Measurements from ENCODE around the gene MOB2.
"Not testable (repeated sequence)": the region's sequence is repeated elsewhere in the genome, so short reads cannot be mapped to it uniquely, and the experiment has no call there.

The MOB2 gene

DNA sequence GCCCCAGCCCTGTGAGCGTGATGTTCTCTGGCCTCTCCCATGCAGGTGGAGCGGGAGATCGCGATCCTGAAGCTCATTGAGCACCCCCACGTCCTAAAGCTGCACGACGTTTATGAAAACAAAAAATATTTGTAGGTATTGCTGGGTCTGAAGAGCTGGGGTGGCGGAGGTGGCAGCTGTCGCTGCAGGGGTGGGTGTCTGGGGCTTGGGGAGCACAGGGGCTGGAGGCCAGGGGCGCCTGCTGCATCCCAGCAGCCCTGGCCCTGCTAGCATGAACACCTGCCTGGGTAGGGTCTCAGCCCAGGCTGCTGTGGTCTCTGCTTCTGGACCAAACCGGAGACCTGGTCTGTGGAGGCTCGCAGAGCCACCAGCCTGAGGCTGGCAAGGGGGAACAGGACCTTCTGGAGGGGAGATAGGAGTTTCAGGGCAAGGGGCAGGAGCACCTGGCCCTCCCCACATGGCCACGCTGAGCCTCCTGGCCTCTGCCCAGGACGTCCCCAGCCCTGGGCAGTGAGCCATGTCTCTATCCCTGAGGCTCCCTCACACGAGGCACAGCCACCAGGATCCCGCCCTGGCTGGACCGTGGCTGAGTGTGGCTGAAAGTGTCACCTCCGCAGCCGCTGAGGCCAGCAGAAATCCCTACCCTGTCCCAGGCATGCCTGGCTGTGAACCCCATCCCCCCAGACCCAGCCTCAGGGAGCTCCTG lies 48.2 kb downstream of the MOB2 start:
- DNase-seq: no peak

DNA sequence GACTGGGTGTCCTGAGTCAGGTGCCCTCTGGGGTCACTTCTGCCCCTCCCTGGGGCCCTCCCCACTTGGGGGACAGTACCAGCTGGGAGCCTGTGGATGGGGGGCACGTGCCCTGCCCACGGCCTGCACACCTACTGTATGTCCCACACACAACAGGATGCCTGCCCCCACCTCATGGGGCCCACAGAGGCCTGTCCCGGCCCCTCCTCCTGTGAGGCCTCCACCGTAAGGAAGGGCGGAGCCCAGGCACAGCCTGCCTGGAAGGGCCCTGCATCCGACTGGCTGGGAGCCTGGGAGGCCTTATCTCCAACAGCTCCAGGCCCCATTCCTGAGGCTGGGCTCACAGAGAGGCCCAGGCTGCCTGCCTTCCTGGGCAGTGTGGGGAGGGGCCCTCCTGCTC lies 49.1 kb downstream of the MOB2 start:
- DNase-seq: no peak

DNA sequence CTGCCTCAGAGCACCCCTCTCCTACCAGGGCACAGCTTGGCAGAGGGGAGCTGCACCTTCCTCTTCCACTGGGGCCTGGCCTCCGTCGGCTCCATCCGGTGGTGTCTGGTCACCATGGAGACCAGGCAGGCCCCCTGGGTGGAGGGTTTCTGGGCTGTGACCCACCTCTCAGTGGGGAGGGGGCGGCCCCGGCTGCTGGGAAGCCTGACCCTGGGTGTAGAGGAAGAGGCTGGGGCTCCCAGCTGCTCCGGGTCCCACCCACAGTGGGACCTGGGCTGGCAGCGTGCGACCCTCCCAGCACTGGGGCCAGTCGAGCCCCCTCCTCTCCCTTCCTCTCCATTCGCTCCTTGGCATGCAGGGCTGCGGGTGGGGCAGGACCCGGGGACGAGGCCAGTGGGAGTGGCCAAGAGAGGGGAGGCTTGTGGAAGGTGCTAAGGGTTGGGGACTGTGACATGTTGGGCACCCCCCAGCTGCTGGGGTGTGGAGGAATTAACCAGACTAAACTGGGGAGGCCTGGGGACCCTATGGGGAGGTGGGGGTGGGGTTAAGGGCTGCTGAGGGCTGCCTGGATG lies 50.0 kb downstream of the MOB2 start:
- DNase-seq: no peak

DNA sequence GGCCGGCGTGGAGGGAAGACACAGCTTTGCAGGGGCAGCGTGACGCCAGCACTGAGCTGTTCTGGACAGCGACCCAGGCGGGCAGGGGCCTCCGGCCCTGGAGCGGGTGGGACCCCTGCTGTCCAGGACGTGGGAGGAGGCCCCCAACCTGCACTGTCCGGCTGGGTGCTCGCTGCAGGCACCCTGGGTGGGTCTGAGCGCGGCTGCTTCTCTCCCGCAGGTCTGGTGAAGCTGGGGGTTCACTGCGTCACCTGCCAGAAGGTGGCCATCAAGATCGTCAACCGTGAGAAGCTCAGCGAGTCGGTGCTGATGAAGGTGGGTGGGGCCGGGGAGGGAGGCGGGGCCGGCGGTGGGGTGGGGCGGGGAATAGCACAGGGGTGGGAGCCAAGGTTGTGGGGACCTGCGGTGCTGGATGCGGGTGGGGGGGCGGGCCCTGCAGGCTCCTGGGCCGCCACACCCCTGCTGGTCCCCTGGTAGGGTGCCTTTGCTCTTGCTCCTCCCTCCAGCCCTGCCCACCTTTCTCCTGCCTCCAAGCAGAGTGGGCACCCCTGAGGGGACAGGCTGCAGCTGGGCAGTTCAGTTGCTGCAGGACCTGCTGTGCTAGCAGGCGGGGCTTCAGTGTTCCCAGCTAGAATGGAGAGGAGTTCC lies 50.6 kb downstream of the MOB2 start:
- DNase-seq: no peak

DNA sequence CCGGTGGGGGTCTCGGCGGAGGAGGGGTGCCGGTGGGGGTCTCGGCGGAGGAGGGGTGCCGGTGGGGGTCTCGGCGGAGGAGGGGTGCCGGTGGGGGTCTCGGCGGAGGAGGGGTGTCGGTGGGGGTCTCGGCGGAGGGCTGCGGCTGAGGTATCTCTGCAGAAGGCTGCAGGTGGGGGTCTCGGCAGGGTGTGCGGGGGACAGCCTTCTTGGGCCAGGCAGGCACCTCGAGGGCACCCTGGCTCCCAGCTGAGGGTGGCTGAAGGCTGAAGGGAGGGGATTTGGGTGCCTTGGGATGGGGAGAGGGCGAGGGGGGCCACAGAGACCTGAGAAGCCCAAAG lies 51.1 kb downstream of the MOB2 start:
- DNase-seq: not testable (repeated sequence)

DNA sequence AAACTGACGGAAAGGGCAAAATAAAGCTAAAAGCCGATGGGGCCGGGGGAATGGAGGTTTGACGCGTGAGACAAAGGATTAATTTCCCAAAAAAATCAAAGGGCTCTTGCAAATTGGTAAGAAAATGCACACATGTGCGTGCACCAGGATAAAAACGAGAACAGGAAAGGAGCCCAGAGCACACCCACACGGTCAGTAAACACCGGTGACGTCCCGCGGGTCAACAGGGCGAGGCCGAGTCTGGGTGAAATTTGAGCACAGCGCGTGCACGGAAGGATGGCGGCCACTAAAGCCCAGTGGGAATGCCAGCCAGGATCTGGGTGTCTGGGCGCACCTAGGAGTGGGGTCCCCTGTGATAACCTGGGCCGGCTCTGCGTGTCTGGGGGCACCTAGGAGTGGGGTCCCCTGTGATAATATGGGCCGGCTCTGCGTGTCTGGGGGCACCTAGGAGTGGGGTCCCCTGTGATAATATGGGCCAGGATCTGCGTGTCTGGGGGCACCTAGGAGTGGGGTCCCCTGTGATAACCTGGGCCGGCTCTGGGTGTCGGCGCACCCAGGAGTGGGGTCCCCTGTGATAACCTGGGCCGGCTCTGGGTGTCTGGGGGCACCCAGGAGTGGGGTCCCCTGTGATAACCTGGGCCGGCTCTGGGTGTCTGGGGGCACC lies 52.5 kb downstream of the MOB2 start:
- DNase-seq: no peak

DNA sequence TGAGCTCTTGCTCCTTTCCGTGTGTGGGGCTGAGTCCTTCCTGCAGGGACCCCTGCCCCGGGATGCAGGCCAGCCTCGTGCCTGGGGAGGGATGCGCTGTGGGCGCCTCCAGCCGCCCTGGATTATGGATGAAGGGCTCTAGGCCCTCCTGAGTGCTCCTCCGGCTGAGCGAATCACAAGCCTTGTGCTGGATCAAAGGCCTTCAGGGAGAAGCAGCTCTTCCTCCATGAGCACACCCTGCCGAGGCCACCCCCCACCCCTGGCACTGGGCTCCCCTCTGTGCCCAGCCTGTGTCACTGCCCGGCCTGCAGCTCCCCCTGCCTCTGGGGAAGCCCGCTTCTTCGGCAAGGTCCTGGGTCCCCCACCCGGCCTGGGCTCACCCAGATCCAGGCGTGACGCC lies 53.0 kb downstream of the MOB2 start:
- DNase-seq: no peak

DNA sequence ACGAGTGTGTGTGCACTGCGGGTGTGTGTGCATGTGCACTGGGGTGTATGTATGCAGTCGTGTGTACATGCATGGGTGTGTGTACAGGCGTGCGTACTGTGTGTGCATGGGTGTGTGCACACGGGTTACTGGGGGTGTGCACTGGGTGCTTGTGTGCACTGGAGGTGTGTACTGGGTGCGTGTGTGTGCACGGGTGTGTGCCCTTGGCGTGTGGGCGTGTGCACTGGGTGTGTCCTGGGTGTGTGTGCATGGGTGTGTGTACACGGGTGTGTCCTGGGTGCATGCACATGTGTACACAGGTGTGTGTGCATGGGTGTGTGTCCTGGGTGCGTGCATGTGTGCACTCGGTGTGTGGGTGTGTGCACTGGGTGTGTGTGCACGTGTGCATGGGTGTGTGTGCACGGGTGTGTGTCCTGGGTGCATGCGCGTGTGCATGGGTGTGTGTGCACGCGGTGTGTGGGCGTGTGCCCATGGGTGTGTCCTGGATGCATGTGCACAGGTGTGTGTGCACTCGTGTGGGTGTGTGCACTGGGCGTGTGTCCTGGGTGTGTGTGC lies 57.7 kb downstream of the MOB2 start:
- no peak for DNase-seq

DNA sequence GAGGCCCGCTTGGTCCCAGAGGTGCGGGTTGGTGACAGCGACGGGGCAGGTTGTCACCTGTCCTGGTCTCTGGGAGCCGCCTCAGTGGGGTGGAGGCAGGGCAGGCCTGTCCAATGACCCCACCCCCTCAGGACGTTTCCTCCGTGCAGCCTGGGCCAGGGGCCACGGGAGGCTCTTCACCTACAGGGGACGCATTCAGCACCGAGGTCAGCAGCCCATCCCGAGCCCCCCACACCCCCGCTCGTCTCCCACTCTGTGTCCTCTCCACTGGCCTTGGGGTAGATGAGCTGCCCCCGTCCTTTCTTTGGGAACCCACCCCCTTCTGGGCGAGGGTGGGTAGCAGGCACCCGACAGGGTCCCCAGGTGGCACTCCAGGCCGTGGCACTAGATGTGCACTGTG lies 61.1 kb downstream of the MOB2 start:
- DNase-seq: no peak

DNA sequence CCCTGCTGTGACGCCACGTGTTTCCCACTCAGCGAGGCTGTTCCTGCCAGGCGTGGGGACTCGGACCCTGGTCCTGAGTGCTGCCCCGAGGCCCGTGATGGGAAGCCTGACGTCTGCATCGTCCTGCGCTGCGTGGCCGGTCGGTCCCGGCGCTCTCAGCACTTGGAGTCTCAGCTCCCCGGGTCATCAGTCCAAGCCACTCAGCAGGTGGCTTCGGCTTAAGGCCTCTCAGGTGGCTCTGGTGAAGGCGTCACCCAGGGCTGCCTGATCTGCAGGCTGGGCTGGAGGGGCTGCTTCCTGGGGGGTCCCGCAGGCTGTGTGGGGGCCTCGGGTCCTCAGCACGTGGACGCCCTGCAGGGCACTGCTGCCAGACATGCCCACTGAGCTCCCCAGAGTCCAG lies 61.6 kb downstream of the MOB2 start:
- DNase-seq: no peak

DNA sequence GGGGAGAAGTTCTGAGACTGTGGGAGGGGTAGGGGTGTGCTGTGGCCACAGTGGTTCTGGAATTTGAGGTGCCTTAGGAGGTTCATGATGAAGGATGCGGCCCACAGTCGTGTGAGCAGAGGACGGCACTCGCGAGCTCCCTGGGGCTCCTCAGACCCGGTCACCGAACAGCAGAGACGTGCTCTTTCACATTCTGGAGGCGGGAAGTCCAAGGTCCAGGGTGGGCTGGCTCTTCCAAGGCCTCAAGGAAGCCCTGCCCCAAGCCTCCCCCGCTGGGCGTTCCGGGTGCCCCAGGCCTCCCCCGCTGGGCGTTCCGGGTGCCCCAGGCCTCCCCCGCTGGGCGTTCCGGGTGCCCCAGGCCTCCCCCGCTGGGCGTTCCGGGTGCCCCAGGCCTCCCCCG lies 63.2 kb downstream of the MOB2 start:
- DNase-seq: not testable (repeated sequence)

DNA sequence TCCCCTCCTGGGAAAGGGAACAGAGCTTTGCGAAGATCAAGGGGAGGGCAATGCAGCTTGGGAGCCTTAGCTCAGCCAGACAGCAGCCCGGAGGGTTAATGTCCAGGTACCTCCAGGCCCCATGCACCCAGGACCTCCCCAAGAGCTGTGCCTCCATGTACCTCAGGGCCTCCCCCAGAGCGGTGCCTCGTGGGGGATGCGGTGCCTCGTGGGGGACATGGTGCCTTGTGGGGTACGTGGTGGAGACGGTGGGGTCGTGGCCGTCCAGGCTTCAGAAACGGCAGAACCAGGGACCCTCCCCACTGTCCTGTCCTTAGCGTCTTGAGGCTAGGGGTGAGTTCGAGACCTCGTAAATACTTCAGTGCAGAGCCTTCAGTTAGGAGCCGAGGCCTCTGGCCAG lies 63.6 kb downstream of the MOB2 start:
- no peak for DNase-seq

DNA sequence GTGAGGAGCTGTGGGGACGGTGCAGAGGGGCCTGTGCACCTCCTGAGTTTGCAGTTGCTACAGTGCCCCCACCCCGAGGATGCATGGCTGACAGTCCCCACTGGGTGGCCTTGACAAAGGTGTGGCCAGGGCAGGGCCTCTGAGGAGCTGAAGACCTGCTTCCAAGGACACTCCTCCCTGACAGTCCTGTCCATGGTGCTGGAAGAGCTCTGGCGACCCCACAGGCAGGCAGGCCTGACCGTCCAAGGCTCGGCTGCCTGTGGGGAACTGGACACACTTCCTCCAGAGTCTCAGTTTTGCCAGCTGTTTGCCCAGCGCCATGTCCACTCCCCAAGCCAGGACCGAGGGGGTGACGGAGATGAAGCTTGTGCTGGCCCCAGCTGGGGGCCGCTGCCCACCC lies 64.1 kb downstream of the MOB2 start:
- no peak for DNase-seq

DNA sequence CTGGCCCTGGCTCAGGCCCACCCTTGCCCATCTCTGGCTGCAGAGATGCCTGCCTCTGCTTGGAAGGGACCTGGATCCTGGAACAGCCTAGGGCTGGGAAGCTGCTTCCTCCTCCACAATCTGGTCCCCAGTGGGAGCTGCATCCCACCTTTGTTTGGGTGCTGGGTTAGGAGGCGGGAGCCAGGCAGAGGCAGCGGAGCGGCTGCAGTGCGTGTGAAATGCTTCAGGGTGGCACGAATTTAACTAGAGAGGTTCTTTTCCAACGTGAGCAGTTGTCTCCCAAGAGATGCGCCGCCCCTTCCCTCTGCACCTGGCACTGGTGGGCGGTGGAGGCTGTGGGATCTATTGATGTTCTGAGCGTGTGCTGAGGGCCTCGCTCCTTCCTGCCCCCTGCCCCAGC lies 65.3 kb downstream of the MOB2 start:
- DNase-seq: no peak

DNA sequence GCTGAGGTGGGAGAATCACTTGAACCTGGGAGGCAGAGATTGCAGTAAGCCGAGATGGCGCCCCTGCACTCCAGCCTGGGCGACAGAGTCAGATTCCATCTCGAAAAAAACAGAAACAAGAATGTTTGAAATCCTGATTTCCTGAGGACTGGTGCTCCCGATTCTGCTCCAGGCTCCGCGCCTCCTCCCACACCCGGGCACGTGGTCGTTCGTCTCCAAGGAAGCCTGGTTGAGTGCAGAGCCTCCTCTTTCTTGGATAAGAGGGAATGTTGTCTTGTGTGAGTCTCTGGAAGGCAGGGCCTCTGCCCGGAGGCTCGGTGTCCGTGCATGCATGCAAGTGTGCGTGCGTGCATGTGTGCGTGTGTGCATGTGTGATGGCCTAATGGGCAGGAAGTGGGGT lies 66.8 kb downstream of the MOB2 start:
- no peak for DNase-seq
